GM12892 (cell line): ENCODE data around the gene PPP1R26.

Source experiments
- POLR2AphosphoS5 ChIP-seq: IDR thresholded peaks from 2 replicates; pipeline ENCODE4 v1.6.1; 2011; ENCODE audit warnings: low read depth, low read length, control low read depth
- TAF1 ChIP-seq: IDR thresholded peaks from 2 replicates; pipeline ENCODE4 v1.6.1; 2011; ENCODE audit warnings: low read depth, mild to moderate bottlenecking, control low read depth, low read length, borderline replicate concordance

- TF ChIP-seq POLR2AphosphoS5 (no peak), TAF1 (no peak)
Observed at GRCh38 chr9:135521608-135522095, 42.1 kb downstream of the PPP1R26 start.
